Effector CD8-positive, alpha-beta T cell (primary cell): ENCODE data around the gene ENO2.

ENCODE experiments used
- DNase-seq: peaks from one replicate; lab custom pipeline; 2025; lab: John Stamatoyannopoulos, UW

The ENO2 gene

GRCh38 chr12:6948873-6949594 is 34.7 kb downstream of the ENO2 start:
- no peak for DNase-seq

GRCh38 chr12:6950401-6950801 is 36.0 kb downstream of the ENO2 start:
- peak; percentile 23 for DNase-seq

- DNase-seq: peak; percentile 32
Measured at GRCh38 chr12:6950811-6951540, 36.6 kb downstream of the ENO2 start, which contains the start of gene PTPN6. TSS of gene PTPN6 (plus strand) at chr12:6951356. CDS start at chr12:6951513, 157 bp downstream.

- no peak for DNase-seq
Measured at GRCh38 chr12:6951551-6952120, 37.3 kb downstream of the ENO2 start.

- DNase-seq: no peak
Measured at GRCh38 chr12:6952121-6952862, 37.9 kb downstream of the ENO2 start.

- DNase-seq: no peak
Measured at GRCh38 chr12:6952863-6953441, 38.6 kb downstream of the ENO2 start.

- DNase-seq: peak; percentile 77
Measured at GRCh38 chr12:6953442-6954315, 39.3 kb downstream of the ENO2 start.

- no peak for DNase-seq
Measured at GRCh38 chr12:6954316-6955107, 40.1 kb downstream of the ENO2 start.

GRCh38 chr12:6955108-6956020 is 41.0 kb downstream of the ENO2 start:
- DNase-seq: no peak

- DNase-seq: no peak
Measured at GRCh38 chr12:6956021-6956727, 41.8 kb downstream of the ENO2 start.

GRCh38 chr12:6957151-6957701 is 42.8 kb downstream of the ENO2 start:
- no peak for DNase-seq

GRCh38 chr12:6957741-6958608 is 43.6 kb downstream of the ENO2 start:
- no peak for DNase-seq

GRCh38 chr12:6958609-6959057 is 44.3 kb downstream of the ENO2 start:
- no peak for DNase-seq

- peak; percentile 58 for DNase-seq
Measured at GRCh38 chr12:6959058-6959804, 44.9 kb downstream of the ENO2 start.

GRCh38 chr12:6959805-6960592 is 45.6 kb downstream of the ENO2 start:
- DNase-seq: no peak
